K562 treated with DMSO at 1 percent for 4 hours (cell line): Measurements from ENCODE around the gene TOMM20L. TPM values are rescaled to one million over a fixed set of nuclear protein-coding genes. Genes with fewer than 3 reads are reported as not detected.

Source experiments
- total RNA-seq: library from RNA; unstranded; fragments of 300-600 nt; gene quantifications from 2 replicates; pipeline ENCODE4 v1.2.3, GENCODE V29; 2022; ENCODE audit not compliant: insufficient read depth

TOMM20L gene
- not detected in 2 replicates for total RNA-seq

GRCh38 chr14:58395812-58396788, at the start of gene TOMM20L:
TOMM20L (plus strand) TSS chr14:58395930; CDS start chr14:58395958, 28 bp downstream.

GRCh38 chr14:58427281-58428117, 31.8 kb downstream of the TOMM20L start, which contains the start of the genes KIAA0586 and TIMM9:
KIAA0586 (plus strand) TSS chr14:58427719; CDS start chr14:58428265, 546 bp downstream.
TIMM9 (minus strand) TSS chr14:58427531; CDS start chr14:58411945, 15,586 bp downstream.

Other genes starting within 250 kb of the TOMM20L start
- gene ARMH4, start 243.7 kb upstream of the TOMM20L start, total RNA-seq = 0.08 TPM in 1 of 2 replicates, not detected in the other
- gene ACTR10, start 195.8 kb upstream of the TOMM20L start, total RNA-seq = 29.0 and 40.7 TPM in 2 replicates
- 132 and 135 TPM in 2 replicates for gene PSMA3, start 151.1 kb upstream of the TOMM20L start, total RNA-seq
- 4.8 and 5.6 TPM in 2 replicates for gene ARID4A, start 97.4 kb upstream of the TOMM20L start, total RNA-seq
- 45.7 and 47.6 TPM in 2 replicates for gene TIMM9, start 31.6 kb downstream of the TOMM20L start, total RNA-seq
- gene KIAA0586, start 31.8 kb downstream of the TOMM20L start, total RNA-seq = 9.1 and 10.3 TPM in 2 replicates
- 0.40 TPM in 1 of 2 replicates, not detected in the other for gene DACT1, start 242.0 kb downstream of the TOMM20L start, total RNA-seq